Prostate gland (tissue), 2 donors: ENCODE results near the gene CIROP. TPM values are rescaled to one million over a fixed set of nuclear protein-coding genes. Genes with fewer than 3 reads are reported as not detected.

ENCODE experiments used
- DNase-seq: peaks from one replicate; pipeline ENCODE4 v3.0.0-alpha.2; 2019; ENCODE audit warnings: low spot score
- H3K27ac ChIP-seq, 2 donors: fragments of 200-600 bp; sonication (generic); 2 replicates each; pipeline ENCODE4 v1.5.1; 2017 to 2019
- H3K27me3 ChIP-seq: fragments of 200-600 bp; sonication (generic); replicated peaks from 2 replicates; pipeline ENCODE4 v1.5.1; 2019; ENCODE audit not compliant: insufficient read depth
- H3K36me3 ChIP-seq, 2 donors: fragments of 200-600 bp; sonication (generic); 1 replicate in 1 of 2; 2 replicates in 1 of 2; pipeline versions ENCODE4 v1.5.1 to v1.8.1; 2017 to 2019
- H3K4me1 ChIP-seq: fragments of 200-600 bp; sonication (generic); replicated peaks from 2 replicates; pipeline ENCODE4 v1.5.1; 2019
- H3K4me3 ChIP-seq, 2 donors: fragments of 200-600 bp; sonication (generic); 2 replicates each; pipeline ENCODE4 v1.5.1; 2017 to 2019
- H3K9me3 ChIP-seq: fragments of 200-600 bp; sonication (generic); 2 replicates; pipeline ENCODE4 v1.5.1; 2017
- POLR2A ChIP-seq: fragments of 450-650 bp; IDR thresholded peaks from one replicate; pipeline ENCODE4 v1.6.1; 2016; ENCODE audit warnings: antibody characterized with exemption, mild to moderate bottlenecking
- POLR2AphosphoS5 ChIP-seq: sonication (generic); formaldehyde crosslinking; IDR thresholded peaks from one replicate; pipeline ENCODE4 v1.6.1; 2017; ENCODE audit warnings: antibody characterized with exemption
- WGBS: methylation state at CpG from one replicate; pipeline ENCODE4 v1.1.5; 2018; 5-methylcytosine and 5-hydroxymethylcytosine counted together
- intact Hi-C: fragments of 100-400 bp; cut with DNase I; formaldehyde crosslinking; loops from one replicate; pipeline ENCODE4 v1.14.2; 2022
- total RNA-seq, 2 donors: library from RNA; depleted of rRNA; stranded (reverse); fragments of >200 nt; gene quantifications; one replicate each; pipeline ENCODE4 v1.1.0, GENCODE V29; 2016
- TF ChIP-seq, protein P1 (sequence below), 4 experiments: fragments of 200-600 bp in 2 of 4; fragments of 450-650 bp in 2 of 4; sonication (generic) in 2 of 4; IDR thresholded peaks; 1 replicate in 3 of 4; 2 replicates in 1 of 4; pipeline ENCODE4 v1.5.1; 2016 to 2019; ENCODE audit warnings: antibody characterized with exemption in 4 of 4, mild to moderate bottlenecking in 2 of 4, moderate library complexity in 2 of 4

CIROP gene
- total RNA-seq, 2 donors from 2014 or later: not detected

DNA sequence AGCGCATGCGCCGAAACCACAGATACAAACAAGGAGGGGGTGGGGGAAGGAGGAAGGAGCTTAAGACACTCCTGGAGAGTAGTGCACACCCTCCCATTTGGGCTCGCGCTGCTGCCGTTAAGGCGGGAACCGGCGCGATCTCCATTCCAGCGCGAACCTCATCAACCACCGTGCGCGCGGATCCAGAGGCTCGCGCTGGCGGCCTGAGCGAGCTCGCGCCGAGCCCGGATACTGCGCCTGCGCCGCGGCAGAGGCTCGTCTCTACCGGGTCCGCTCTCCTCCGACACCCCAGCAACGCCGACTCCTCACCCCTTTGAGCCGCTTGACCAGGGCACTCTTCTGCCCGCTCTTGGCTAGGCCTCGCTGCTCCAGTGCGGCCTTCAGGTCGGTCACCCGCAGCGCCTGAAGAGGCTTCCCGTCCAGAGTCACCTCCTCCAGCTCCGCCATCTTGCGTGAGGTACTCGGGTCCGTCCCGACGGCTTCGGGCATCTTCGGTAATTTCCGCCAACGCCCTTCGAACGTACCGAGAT lies 10.1 kb downstream of the CIROP start, which contains the start of gene ACIN1:
Gene ACIN1 (minus strand): TSS at position 471 of the 530 bp plus-strand sequence. CDS start 24 bp downstream, at position 447.
- peak; percentile 69 for DNase-seq
- TF ChIP-seq, protein P1, sequence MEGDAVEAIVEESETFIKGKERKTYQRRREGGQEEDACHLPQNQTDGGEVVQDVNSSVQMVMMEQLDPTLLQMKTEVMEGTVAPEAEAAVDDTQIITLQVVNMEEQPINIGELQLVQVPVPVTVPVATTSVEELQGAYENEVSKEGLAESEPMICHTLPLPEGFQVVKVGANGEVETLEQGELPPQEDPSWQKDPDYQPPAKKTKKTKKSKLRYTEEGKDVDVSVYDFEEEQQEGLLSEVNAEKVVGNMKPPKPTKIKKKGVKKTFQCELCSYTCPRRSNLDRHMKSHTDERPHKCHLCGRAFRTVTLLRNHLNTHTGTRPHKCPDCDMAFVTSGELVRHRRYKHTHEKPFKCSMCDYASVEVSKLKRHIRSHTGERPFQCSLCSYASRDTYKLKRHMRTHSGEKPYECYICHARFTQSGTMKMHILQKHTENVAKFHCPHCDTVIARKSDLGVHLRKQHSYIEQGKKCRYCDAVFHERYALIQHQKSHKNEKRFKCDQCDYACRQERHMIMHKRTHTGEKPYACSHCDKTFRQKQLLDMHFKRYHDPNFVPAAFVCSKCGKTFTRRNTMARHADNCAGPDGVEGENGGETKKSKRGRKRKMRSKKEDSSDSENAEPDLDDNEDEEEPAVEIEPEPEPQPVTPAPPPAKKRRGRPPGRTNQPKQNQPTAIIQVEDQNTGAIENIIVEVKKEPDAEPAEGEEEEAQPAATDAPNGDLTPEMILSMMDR (IDR thresholded peaks at IDR 0.05): no peak
- TF ChIP-seq POLR2AphosphoS5: peak; percentile 29
- peak; percentile 73 for TF ChIP-seq POLR2A
- under 1% methylated on average over 51 of the region's 55 CpGs for WGBS
- Histone ChIP-seq H3K4me3 (peak within 1 kb of the TSS; percentile 84 to 90), H3K36me3 (no peaks in the 10 kb centered on the region), H3K4me1 (peaks cover 5% of the 10 kb centered on the region), H3K27ac (peak within 1 kb of the TSS; percentile 99), H3K9me3 (no peaks in the 10 kb centered on the region), H3K27me3 (no peaks in the 10 kb centered on the region)
- intact Hi-C loops: no loop called here

- Histone ChIP-seq H3K9me3 (no peaks in the 10 kb centered on the region), H3K4me1 (peaks cover 5% of the 10 kb centered on the region), H3K27ac (peak overlapping the region; percentile 99), H3K36me3 (no peaks in the 10 kb centered on the region), H3K27me3 (no peaks in the 10 kb centered on the region), H3K4me3 (peak overlapping the region; percentile 84 to 90)
- no peak for DNase-seq
- WGBS: under 1% methylated on average over 14 of the region's 14 CpGs
- no peak for TF ChIP-seq POLR2AphosphoS5
- intact Hi-C loops: no loop called here
These were observed 10.7 kb downstream of the CIROP start for GRCh38 chr14:23093991-23094665.

DNA sequence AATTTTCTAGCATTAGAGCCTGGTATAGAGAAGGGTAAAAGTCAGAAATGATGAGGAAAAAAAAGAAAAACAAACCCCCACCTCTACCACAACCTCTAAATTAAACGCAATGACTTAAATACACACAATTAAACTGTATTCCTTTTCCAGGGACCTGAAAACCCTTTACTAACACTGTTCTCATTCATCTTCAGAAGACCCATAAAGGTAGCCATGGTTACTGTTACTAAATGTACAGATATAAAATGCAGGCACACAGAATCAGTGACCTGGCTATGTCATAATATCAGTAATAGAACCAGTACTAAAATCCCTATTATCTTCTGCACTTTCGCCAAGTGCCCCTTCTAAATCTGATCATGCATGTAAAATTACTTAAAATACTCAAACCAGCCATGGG lies 11.3 kb downstream of the CIROP start:
- TF ChIP-seq POLR2A (no peak), POLR2AphosphoS5 (no peak)
- TF ChIP-seq, protein P1 (IDR thresholded peaks at IDR 0.05): no peak
- peak overlapping the region in 1 of 2 donors; percentile 84 for H3K4me3 ChIP-seq
- no peak overlapping the region for H3K27ac ChIP-seq
- H3K27me3 ChIP-seq: no peaks in the 10 kb centered on the region
- H3K9me3 ChIP-seq: no peaks in the 10 kb centered on the region
- intact Hi-C loops: no loop called here
- peaks cover 5% of the 10 kb centered on the region for H3K4me1 ChIP-seq
- peaks cover 0 to 4% of the 10 kb centered on the region in 2 donors for H3K36me3 ChIP-seq
- no peak for DNase-seq
- 59% methylated on average over 2 of the region's 2 CpGs for WGBS

DNA sequence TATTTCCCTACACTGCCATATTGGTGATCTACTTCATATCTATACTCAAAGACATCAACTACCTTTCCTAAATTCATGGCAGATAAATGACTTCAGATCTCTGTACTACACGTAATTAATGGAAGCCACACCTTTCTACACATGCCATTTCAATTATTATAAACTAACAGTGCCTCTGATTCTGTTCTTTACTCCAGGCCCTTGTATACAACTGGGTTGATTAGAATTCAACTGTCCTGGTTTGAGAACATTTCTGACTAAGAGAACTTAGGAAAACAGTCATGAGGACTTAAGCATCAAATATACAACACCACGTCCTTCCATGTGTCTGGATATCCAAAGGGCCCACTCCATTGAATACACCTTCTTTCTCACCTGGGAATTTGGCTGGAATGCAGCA lies 11.7 kb downstream of the CIROP start:
- 63% methylated on average over 2 of the region's 2 CpGs for WGBS
- H3K27ac ChIP-seq: no peak overlapping the region

More for the DNA sequence above, 11.7 kb downstream of the CIROP start:
- Histone ChIP-seq H3K36me3 (peaks cover 0 to 8% of the 10 kb centered on the region in 2 donors), H3K4me1 (peaks cover 5% of the 10 kb centered on the region), H3K9me3 (no peaks in the 10 kb centered on the region), H3K4me3 (no peak overlapping the region), H3K27me3 (no peaks in the 10 kb centered on the region)
- intact Hi-C loops: no loop called here
- DNase-seq: no peak
- TF ChIP-seq POLR2AphosphoS5 (no peak), POLR2A (no peak)
- TF ChIP-seq, protein P1 (IDR thresholded peaks at IDR 0.05): no peak
